ENCODE results near the gene PRDM16.

Gene PRDM16

DNA sequence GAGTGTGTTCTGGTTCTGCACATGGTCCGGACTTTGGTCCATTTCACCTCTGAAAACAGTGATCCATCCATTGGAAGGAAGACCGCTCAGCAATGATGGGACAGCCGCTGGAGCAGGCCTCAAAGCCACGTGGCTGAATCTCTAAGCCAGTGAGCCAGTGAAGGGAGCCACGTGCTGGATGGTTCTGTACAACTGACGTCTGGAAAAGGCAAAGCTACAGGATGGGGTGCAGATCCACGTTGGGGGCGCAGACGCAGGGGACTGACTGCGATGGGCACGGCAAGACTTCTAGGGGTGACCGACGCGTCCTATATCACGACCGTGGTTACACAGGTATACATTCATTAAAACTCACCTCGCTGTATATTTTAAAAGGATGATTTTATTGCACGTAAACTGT lies 375.3 kb downstream of the PRDM16 start:
- H3K4me3 ChIP-seq (ENCODE audit: low read depth, low read length) = no peak overlapping the region
- TF ChIP-seq, protein P1, sequence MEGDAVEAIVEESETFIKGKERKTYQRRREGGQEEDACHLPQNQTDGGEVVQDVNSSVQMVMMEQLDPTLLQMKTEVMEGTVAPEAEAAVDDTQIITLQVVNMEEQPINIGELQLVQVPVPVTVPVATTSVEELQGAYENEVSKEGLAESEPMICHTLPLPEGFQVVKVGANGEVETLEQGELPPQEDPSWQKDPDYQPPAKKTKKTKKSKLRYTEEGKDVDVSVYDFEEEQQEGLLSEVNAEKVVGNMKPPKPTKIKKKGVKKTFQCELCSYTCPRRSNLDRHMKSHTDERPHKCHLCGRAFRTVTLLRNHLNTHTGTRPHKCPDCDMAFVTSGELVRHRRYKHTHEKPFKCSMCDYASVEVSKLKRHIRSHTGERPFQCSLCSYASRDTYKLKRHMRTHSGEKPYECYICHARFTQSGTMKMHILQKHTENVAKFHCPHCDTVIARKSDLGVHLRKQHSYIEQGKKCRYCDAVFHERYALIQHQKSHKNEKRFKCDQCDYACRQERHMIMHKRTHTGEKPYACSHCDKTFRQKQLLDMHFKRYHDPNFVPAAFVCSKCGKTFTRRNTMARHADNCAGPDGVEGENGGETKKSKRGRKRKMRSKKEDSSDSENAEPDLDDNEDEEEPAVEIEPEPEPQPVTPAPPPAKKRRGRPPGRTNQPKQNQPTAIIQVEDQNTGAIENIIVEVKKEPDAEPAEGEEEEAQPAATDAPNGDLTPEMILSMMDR (IDR thresholded peaks at IDR 0.05; ENCODE audit: borderline replicate concordance, insufficient read depth, low read depth, low read length) = no peak

DNA sequence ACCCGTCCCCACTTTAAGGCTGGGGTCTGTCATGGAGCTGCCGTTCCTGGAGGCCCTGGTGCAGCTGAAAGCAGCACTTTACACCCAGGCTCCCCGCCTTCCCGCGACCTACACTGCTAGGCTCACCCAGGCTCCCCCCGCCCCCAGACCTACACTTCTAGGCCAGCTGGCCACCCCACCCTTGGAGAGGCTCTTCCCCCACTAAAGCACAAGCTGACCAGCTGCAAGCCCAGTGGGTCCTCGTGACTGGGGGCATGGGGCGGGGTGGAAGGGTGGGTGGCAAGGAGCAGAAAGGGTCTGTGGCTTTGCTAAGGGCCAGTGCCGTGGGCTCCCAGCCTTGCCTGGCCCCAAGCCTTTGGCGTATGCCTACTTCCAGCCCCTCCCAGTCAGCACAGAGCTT lies 375.7 kb downstream of the PRDM16 start:
- TF ChIP-seq, protein P1 (IDR thresholded peaks at IDR 0.05; ENCODE audit: borderline replicate concordance, insufficient read depth, low read depth, low read length) = no peak
- no peak overlapping the region for H3K4me3 ChIP-seq (ENCODE audit: low read depth, low read length)

DNA sequence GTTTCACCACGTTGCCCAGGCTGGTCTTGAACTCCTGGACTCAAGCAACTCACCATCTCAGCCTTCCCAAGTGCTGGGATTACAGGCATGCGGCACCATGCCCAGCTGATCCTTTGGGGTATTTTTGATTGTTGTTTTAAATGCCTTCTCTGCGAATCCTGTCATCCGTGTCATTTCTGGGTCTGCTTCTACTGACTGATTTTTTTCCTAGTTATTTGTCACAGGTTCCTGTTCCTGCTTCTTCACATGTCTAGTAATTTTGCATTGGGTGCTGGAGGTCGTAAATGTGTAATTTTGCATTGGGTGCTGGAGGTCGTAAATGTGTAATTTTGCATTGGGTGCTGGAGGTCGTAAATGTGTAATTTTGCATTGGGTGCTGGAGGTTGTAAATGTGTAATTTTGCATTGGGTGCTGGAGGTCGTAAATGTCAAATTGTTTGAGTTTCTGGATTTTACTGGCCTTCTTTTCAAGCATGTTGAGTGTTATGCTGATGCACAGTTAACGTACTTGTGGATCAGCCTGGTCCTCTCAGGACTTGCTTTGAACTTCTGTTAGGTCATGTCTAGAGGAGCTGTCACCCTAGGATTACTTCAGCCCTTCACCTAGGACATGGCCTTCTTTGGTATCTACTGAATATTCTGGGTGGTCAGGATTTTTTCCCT lies 381.3 kb downstream of the PRDM16 start:
- H3K4me3 ChIP-seq (ENCODE audit: low read depth, low read length) = no peak overlapping the region
- TF ChIP-seq, protein P1 (IDR thresholded peaks at IDR 0.05; ENCODE audit: borderline replicate concordance, insufficient read depth, low read depth, low read length) = no peak

DNA sequence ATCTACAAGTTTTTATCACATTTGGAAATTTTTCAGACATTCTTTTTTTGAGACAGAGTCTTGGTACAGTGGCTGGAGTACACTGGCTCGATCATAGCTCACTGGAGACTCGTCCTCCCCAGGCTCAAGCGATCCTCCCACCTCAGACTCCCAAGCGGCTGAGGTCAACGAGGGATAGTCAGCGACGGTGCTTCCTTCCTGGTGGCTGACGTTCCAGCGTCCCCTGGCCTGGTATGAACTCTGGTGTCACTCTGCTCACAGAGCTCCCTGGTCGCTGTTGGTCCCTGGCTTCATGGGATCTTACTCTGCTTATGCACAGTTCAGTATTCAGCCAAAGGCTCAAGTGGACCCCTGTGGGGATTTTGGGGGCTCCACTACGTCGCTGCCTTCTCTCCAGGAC lies 382.0 kb downstream of the PRDM16 start:
- TF ChIP-seq, protein P1 (IDR thresholded peaks at IDR 0.05; ENCODE audit: borderline replicate concordance, insufficient read depth, low read depth, low read length) = no peak
- H3K4me3 ChIP-seq (ENCODE audit: low read depth, low read length) = no peak overlapping the region

DNA sequence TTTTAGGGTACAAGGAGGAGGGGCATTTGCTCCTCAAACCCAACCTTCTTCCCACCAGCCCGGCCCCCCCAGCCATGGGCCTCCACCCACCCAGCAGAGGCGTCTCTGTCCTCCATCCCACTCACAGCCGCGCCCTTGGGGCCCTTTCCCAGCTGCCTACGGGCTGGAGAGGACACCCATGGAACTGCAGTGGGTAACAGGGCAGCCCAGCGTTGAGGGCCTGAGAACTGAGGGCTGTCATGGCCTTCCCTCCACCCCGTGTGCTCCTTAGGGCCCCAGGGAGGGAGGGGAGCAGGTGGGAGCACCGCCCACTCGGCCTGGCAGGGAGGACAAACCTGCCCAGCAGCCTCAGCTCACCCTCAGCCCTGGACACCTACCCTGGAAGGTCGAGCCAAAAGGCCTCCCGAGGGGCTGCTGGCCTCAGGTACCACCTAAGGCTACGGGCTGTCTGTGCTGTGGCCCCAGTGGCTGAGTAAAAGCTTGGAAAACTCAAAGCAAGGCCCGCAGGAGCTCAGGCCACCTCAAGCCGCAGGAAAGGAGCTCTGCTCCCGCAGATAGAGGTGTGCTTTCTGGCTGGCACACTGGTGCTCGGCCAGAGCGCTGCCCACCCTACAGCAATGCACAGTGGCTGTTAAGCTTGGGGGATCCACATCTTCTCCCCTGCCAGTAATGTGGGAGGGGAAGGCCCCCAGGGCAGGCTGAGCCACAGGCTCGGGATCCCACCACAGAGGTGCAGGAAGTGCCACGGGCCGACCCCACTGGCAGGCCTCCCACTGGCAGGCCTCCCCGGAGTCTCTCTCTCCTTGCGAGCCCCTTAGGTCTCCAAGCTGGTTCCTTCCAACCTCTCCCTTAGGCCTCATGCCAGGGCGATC lies 383.2 kb downstream of the PRDM16 start:
- TF ChIP-seq, protein P1 (IDR thresholded peaks at IDR 0.05; ENCODE audit: borderline replicate concordance, insufficient read depth, low read depth, low read length) = no peak
- H3K4me3 ChIP-seq (ENCODE audit: low read depth, low read length) = no peak overlapping the region

DNA sequence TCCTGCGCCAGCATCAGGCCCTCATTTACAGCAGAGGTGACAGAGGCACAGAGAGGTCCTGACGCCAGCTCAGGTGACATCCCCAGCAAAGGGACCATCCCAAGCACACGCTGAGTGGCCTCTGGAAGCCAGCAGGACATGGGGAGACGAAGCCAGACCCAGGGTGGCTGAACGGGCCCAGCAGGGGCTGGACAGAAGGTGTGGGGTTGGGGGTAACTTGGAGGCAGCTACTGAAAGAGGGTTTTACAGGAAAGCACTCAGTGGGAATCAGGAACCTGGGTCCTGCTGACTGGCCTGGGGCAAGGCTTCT lies 383.8 kb downstream of the PRDM16 start:
- no peak overlapping the region for H3K4me3 ChIP-seq (ENCODE audit: low read depth, low read length)
- TF ChIP-seq, protein P1 (IDR thresholded peaks at IDR 0.05; ENCODE audit: borderline replicate concordance, insufficient read depth, low read depth, low read length) = no peak

All from GM12875 (cell line).